Measurements from ENCODE around the gene PLCD1.

DNA sequence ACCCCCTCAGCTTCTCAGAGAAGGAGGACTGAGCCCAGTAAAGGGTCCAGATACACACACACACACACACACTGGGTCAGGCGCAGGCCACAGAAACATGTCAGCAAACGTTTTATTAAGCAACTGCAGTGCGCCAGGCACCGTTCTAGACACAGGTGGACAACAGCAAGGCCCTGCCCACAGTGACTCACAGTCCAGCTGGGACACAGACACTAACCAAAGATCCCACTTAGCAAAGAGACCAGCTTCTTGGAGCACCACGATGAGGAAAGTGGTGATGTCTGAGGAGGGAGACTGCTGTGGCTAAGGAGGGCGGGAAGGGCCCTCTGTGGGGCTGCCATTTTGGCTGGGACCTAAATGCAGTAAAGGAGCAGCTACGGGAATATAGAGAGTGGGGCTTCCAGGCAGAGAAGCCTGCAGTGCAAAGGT lies 41.7 kb downstream of the PLCD1 start:
- no peak for TF ChIP-seq ZFX (IDR thresholded peaks at IDR 0.05)
- TF ChIP-seq, protein P1, sequence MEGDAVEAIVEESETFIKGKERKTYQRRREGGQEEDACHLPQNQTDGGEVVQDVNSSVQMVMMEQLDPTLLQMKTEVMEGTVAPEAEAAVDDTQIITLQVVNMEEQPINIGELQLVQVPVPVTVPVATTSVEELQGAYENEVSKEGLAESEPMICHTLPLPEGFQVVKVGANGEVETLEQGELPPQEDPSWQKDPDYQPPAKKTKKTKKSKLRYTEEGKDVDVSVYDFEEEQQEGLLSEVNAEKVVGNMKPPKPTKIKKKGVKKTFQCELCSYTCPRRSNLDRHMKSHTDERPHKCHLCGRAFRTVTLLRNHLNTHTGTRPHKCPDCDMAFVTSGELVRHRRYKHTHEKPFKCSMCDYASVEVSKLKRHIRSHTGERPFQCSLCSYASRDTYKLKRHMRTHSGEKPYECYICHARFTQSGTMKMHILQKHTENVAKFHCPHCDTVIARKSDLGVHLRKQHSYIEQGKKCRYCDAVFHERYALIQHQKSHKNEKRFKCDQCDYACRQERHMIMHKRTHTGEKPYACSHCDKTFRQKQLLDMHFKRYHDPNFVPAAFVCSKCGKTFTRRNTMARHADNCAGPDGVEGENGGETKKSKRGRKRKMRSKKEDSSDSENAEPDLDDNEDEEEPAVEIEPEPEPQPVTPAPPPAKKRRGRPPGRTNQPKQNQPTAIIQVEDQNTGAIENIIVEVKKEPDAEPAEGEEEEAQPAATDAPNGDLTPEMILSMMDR (conservative IDR thresholded peaks at IDR 0.05): no peak
